Measurements from ENCODE around the gene LRP8. TPM values are rescaled to one million over a fixed set of nuclear protein-coding genes. Genes with fewer than 3 reads are reported as not detected.

The LRP8 gene
- total and polyA plus RNA-seq, 2 of the 13 experiments (the other 11 are each of a cell fraction or from before 2014, with no cell fraction given): 17.3 to 17.4 TPM

GRCh38 chr1:53238197-53239155, 89.4 kb downstream of the LRP8 start, which contains the start of gene MAGOH (continued):
- no peak for TF ChIP-seq KIAA2018 (CRISPR knock-in tag; IDR thresholded peaks at IDR 0.05; ENCODE audit: borderline replicate concordance)
- no peak for TF ChIP-seq JUNB (CRISPR knock-in tag; IDR thresholded peaks at IDR 0.05; ENCODE audit: borderline replicate concordance)
- peak; percentile 65 for TF ChIP-seq YY1 (IDR thresholded peaks at IDR 0.05; ENCODE audit: insufficient read depth, insufficient replicate concordance, low read depth, low read length)
- TF ChIP-seq KAT2B (IDR thresholded peaks at IDR 0.05; ENCODE audit: borderline replicate concordance, low read depth, low read length): no peak
- no peak for TF ChIP-seq ZNF619 (CRISPR knock-in tag; IDR thresholded peaks at IDR 0.05)
- TF ChIP-seq SP5 (CRISPR knock-in tag; IDR thresholded peaks at IDR 0.05; ENCODE audit: borderline replicate concordance, low read depth): peak; percentile 83; the same call in 1 of the 2 replicates
- TF ChIP-seq ZNF503 (CRISPR knock-in tag; IDR thresholded peaks at IDR 0.05): no peak
- peak; percentile 81; the same call in 1 of the 2 replicates for TF ChIP-seq ZNF790 (CRISPR knock-in tag; IDR thresholded peaks at IDR 0.05; ENCODE audit: borderline replicate concordance)
- TF ChIP-seq DMTF1 (CRISPR knock-in tag; IDR thresholded peaks at IDR 0.05): no peak
- 0 out of 2 replicates have a peak, but pooled peaks have one; percentile 56 for TF ChIP-seq THAP7 (CRISPR knock-in tag; IDR thresholded peaks at IDR 0.05)
- TF ChIP-seq YEATS4 (CRISPR knock-in tag; IDR thresholded peaks at IDR 0.05; ENCODE audit: borderline replicate concordance): peak; percentile 91
